Measurements from ENCODE around the gene EHMT2. TPM values are rescaled to one million over a fixed set of nuclear protein-coding genes. Genes with fewer than 3 reads are reported as not detected.

EHMT2 gene
- total RNA-seq (2021) (117 TPM in 2 replicates), Bru-seq, nascent RNA (percentile 70 among the genes with signal in this experiment), BruChase-seq, experiment 1, labeled RNA remaining after a 2-hour chase (percentile 78 among the genes with signal in this experiment), BruChase-seq, experiment 2, labeled RNA remaining after a 6-hour chase (percentile 89 among the genes with signal in this experiment)
- long read RNA-seq, full-length matches to known transcripts, result 128 of 213 reads
- long read RNA-seq, partial matches to known transcripts, result 40 of 213 reads
- long read RNA-seq, other reads (novel, unspliced or antisense), result 45 of 213 reads

GRCh38 chr6:31897612-31898382, at the start of gene EHMT2:
Gene EHMT2, minus strand, starts transcription at chr6:31897698. Its CDS starts 21 bp downstream, at chr6:31897677.
- Histone ChIP-seq H3K27me3 (replicated peaks; ENCODE audit: insufficient read depth, low read depth, low read length, poor library complexity) (no peaks in the 10 kb centered on the region), H3K9me3 (ENCODE audit: low read depth, low read length, poor library complexity, severe bottlenecking) (no peaks in the 10 kb centered on the region), H3K4me1 (ENCODE audit: insufficient read depth, low read length, poor library complexity, severe bottlenecking) (peaks cover 27% of the 10 kb centered on the region), H3K36me3 (ENCODE audit: insufficient read depth, low read length, poor library complexity, severe bottlenecking) (peaks cover 31% of the 10 kb centered on the region), H3K4me3 (ENCODE audit: low read depth, low read length, poor library complexity, severe bottlenecking) (peak within 1 kb of the TSS; percentile 83), H3K27ac (ENCODE audit: low read depth, low read length, poor library complexity, severe bottlenecking) (peak within 1 kb of the TSS; percentile 82)
- TSS peak; percentile 83 for BruUV-seq (replicated peaks)
- intact Hi-C loops (cut with micrococcal nuclease; ENCODE audit: unreplicated experiment), result loop anchor here (2.0 to 10.0 kb wide), 2 partner anchors 35 to 353 kb away; partner anchors contain the start of genes ATP6V1G2, DDX39B, NEU1 and NFKBIL1
- peak; percentile 94 for DNase-seq (ENCODE audit: low spot score)
- CTCF ChIA-PET, result interaction anchor here (0.9 to 1.0 kb wide), 2 partner anchors 9 to 10 kb away, joined by 4 to 5 read pairs; no protein-coding TSS in a partner anchor
- POLR2A ChIA-PET (ENCODE audit: low non-redundant PET), result interaction anchor here (0.5 to 0.6 kb wide), 4 partner anchors 11 to 1386 kb away, joined by 4 to 5 read pairs (median 4); partner anchors contain the start of genes GPANK1 and NEU1
- TF ChIP-seq EZH2 (IDR thresholded peaks at IDR 0.05; ENCODE audit: borderline replicate concordance, low read depth, low read length, poor library complexity, severe bottlenecking) (no peak), CTCF (conservative IDR thresholded peaks at IDR 0.05; ENCODE audit: low read depth, low read length) (no peak)

- ChIA-PET POLR2A (ENCODE audit: low non-redundant PET) (no interaction called here), CTCF (no interaction called here)
- Histone ChIP-seq H3K4me3 (ENCODE audit: low read depth, low read length, poor library complexity, severe bottlenecking) (no peak overlapping the region), H3K4me1 (ENCODE audit: insufficient read depth, low read length, poor library complexity, severe bottlenecking) (no peaks in the 10 kb centered on the region), H3K27ac (ENCODE audit: low read depth, low read length, poor library complexity, severe bottlenecking) (no peak overlapping the region), H3K36me3 (ENCODE audit: insufficient read depth, low read length, poor library complexity, severe bottlenecking) (peaks cover 8% of the 10 kb centered on the region), H3K27me3 (replicated peaks; ENCODE audit: insufficient read depth, low read depth, low read length, poor library complexity) (no peaks in the 10 kb centered on the region), H3K9me3 (ENCODE audit: low read depth, low read length, poor library complexity, severe bottlenecking) (no peaks in the 10 kb centered on the region)
- intact Hi-C loops (cut with micrococcal nuclease; ENCODE audit: unreplicated experiment), result no loop called here
- DNase-seq (ENCODE audit: low spot score), result no peak
- no peak for TF ChIP-seq CTCF (conservative IDR thresholded peaks at IDR 0.05; ENCODE audit: low read depth, low read length)
- no peak for TF ChIP-seq EZH2 (IDR thresholded peaks at IDR 0.05; ENCODE audit: borderline replicate concordance, low read depth, low read length, poor library complexity, severe bottlenecking)
- BruUV-seq (replicated peaks), result no TSS peak
These were observed 49.7 kb upstream of the EHMT2 start for GRCh38 chr6:31947070-31947675.

- POLR2A ChIA-PET (ENCODE audit: low non-redundant PET), result no interaction called here
- TF ChIP-seq CTCF (conservative IDR thresholded peaks at IDR 0.05; ENCODE audit: low read depth, low read length) (no peak), EZH2 (IDR thresholded peaks at IDR 0.05; ENCODE audit: borderline replicate concordance, low read depth, low read length, poor library complexity, severe bottlenecking) (no peak)
- CTCF ChIA-PET, result no interaction called here
- no peak for DNase-seq (ENCODE audit: low spot score)
- Histone ChIP-seq H3K36me3 (ENCODE audit: insufficient read depth, low read length, poor library complexity, severe bottlenecking) (peaks cover under 1% of the 10 kb centered on the region), H3K4me3 (ENCODE audit: low read depth, low read length, poor library complexity, severe bottlenecking) (no peak overlapping the region), H3K4me1 (ENCODE audit: insufficient read depth, low read length, poor library complexity, severe bottlenecking) (no peaks in the 10 kb centered on the region), H3K27ac (ENCODE audit: low read depth, low read length, poor library complexity, severe bottlenecking) (no peak overlapping the region), H3K27me3 (replicated peaks; ENCODE audit: insufficient read depth, low read depth, low read length, poor library complexity) (no peaks in the 10 kb centered on the region), H3K9me3 (ENCODE audit: low read depth, low read length, poor library complexity, severe bottlenecking) (no peaks in the 10 kb centered on the region)
- intact Hi-C loops (cut with micrococcal nuclease; ENCODE audit: unreplicated experiment), result no loop called here
- no TSS peak for BruUV-seq (replicated peaks)
These were observed 48.9 kb upstream of the EHMT2 start for GRCh38 chr6:31946370-31946885.

Measured in A673 (cell line).